HG03045 (cell line): ENCODE data around the gene ANAPC5.
"Not testable (repeated sequence)": the region's sequence is repeated elsewhere in the genome, so short reads cannot be mapped to it uniquely, and the experiment has no call there.

ENCODE experiments used
- ATAC-seq: cut with Tn5 transposase; IDR thresholded peaks from one replicate; pipeline ENCODE4 v1.9.1; 2021; ENCODE audit warnings: mild to moderate bottlenecking, moderate library complexity; ENCODE audit not compliant: unreplicated experiment

ANAPC5 gene

DNA sequence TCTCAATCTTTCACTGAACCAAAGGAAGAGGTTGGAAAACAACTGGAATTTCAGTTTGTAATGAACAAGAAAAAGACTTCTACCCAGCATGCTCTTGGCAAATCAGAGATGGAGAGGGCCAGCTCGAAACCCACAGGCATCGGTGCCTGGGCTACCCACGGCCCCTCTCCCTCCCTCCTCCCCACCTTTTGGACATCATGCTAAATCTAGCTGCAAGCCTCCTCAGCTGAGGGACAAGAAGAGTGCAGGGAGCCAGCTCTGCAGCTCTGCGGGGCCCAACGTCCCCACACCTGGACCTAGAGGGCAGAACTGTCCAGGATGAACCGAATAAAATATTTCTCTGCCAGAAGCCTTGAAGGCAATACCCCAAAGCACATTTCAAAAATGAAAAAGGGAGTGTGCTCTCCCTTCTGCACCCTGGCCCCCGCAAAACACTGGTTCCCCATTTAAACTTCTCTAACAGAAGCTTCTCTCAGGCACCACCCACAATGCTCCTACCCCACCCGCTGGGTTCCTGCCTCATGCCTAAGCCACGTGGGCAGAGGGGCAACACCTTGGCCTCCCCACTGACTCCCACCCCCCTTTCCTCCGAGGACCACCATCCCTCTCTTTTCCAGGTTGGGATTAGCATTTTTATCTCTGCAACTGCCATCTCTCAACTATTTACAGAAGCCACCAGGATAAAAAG, 63.9 kb downstream of the ANAPC5 start:
- ATAC-seq = no peak

DNA sequence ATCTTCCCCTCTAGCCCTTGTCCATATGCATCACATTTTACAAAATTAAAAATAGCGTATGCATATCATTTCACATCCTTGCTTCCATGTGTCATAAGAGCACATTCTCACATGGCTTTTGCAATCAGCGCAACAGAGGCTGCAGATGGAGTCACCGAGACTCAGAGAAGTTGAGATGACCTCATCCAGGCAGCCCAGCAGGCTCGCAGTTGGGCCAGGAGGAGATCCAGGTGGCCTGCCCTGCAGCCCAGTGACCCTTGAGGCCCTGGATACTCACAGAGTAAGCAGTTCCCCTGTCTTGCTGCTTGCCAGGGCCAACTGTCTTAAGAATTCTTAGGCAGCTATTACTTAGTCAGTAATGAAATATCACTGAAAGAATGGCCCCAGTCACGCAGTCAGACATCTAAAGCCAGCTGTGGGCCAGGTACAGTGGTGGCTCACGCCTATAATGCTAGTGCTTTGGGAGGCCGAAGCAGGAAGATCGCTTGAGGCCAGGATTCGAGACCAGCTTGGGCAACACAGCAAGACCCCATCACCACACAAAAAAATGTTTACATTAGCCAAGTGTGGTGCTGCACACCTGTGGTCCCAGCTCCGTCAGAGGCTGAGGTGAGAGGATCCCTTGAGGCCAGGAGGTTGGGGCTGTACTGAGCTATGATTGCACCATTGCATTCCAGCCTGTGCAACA, 64.8 kb downstream of the ANAPC5 start:
- ATAC-seq = no peak

DNA sequence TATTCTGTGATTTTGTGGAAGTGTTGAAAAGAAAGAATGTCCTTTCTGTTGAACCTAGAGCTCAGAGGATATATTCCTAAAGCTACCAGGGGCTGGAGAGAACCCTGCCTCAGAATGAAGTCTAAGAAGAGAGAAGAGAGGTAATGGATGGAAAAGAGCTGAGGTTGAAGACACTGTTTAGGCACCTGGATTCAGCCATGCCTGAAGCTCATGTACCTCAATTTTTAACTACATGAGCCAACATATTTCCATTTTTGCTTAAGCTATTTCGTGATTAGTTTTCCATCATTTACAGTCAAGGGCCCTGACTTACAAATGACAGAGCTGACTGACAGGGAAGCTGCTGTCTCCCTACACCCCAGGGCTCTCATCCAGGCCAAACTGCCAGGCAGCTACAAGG, 66.4 kb downstream of the ANAPC5 start:
- ATAC-seq = no peak

DNA sequence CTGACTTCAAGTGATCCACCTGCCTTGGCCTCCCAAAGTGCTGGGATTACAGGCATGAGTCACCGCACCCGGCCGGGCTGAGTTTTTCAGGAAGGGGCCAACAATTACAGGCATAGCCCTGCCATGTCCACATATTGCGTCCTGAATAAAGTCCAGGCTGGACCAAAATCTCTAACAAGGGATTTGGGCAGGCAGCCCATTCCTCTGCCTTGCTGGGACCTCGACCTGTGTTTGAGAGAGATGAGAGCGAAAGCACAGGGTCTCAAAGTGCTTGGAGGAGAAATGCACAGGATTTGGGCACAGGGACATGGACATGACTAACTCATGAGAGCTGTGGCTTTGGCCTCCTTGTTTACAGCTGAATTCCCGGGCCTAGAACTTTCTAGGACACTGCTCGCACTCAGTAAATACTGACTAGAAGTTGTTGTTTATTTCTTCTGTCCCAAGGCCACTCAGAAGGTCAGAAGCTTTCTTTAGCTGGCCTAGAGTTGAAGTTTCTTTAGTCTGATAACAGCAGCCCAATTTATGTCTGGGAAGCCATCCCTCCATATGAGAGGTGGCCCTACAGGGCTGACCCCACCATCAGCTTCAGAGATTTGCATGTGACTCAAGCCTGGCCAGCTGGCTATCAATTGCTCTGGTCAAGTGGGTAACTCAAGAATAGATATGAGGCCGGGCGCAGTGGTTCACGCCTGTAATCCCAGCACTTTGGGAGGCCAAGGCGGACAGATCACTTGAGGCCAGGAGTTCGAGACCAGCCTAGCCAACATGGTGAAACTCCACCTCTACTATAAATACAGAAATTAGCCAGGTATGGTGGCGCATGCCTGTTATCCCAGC, 67.4 kb downstream of the ANAPC5 start:
- ATAC-seq = no peak

DNA sequence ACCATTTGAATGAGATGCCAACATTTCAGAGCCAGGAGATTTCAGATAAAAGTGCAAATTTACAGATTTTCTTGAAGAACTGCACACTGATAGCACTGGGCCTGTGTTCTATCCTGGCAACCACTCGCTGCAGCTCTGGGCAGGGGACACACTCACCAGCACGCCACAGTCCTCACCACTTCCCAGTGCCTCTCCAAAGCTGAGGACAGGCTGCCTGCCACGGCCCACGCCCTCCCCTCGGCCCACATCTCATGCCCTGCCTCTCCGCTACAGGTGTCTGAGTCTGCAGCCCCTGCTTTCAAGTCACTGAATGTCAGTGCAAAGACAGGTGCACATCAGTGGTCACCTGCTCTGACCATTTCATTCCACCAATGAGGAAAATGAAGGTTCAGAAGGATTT, 68.4 kb downstream of the ANAPC5 start:
- ATAC-seq = no peak

DNA sequence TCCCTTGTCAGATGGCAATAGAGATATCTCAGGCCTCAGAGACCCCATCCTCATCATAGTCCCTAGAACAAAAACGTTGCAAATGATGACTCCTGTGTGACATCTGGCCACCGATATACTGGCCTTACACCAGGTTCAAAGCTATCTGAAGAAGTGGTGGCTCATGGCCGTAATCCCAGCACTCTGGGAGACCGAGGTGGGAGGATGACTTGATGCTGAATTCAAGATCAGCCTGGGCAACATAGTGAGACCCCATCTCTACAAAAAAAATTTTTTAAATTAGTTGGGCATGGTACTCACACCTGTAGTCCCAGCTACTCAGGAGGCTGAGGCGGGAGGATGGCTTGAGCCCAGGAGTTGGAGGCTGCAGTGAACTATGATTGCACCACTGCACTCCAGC, 68.8 kb downstream of the ANAPC5 start:
- ATAC-seq = no peak

DNA sequence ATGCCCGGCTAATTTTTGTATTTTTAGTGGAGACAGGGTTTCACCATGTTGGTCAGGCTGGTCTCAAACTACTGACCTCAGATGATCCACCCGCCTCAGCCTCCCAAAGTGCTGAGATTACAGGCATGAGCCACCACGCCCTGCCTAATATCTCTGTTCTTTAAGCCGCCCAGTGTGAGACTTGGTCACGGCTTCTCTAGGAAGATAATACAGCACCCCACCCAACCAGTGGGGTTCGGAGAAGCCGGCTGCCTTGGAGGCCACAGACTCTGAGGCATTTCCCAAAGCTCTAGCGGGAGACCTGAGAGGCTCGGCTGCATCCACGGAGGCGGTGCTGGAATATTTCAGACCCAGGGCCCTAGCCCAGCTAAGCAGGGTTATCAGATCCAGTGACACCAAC, 69.3 kb downstream of the ANAPC5 start:
- ATAC-seq = not testable (repeated sequence)

DNA sequence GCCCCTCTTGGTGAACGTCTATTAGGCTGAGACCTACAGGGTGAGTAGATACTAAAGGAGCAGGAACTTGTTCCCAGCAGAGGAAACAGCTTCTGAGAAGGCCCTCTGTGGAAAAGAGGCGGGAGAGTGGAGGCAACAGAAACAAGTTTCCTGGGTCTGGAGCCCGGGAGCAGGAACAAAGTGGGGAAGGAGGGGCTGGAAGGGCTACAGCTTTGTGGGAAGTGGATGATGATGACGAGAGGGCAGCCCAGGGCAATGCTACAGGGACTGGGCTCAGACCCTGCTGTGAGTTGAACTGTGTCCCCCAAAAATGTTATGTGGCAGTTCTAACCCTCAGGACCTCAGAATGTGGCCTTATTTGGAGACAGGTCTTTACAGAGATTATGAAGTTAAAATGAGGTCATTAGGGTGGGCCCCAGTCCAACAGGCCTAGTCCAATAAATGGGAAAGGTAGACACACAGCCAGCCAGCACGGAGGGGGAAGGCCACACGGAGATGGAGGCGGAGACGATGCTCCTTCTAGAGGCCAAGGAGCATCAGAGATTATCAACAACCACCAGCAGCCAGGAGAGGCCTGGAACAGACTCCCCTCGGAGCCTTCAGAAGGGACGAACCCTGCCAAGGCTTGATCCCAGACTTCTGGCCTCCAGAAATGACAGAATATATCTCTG, 70.0 kb downstream of the ANAPC5 start:
- no peak for ATAC-seq

DNA sequence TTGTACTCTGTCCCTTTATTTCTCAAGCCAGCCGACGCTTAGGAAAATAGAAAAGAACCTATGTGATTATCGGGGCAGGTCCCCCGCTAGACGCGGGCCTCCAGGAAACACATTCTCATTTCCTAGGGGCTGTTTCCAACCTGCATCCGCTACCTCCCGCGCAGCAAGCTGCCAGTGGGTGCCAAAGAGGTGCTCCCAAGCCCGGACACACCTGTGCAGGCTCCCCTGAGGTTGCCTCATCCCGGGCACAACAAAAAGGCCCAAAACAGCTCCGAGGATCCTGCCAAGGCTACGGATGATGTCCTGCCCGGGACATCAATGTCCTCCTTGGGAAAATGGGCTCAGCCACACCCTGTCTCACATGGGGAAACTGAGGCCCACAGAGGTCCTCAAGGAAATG, 71.1 kb downstream of the ANAPC5 start:
- ATAC-seq = not testable (repeated sequence)

DNA sequence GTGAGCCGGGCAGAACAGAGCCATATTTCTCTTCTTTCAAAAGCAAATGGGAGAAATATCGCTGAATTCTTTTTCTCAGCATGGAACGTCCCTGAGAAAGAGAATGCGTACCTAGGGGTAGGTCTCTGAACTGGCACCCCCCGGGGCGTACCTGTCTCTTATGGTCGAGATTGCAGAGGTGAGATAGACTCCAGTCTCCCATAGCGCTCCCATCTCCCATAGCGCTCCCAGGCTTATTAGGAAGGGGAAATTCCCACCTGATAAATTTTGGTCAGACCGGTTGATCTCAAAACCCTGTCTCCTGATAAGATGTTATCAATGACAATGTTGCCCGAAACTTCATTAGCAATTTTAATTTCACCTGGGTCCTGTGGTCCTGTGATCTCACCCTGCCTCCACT, 71.7 kb downstream of the ANAPC5 start:
- ATAC-seq = not testable (repeated sequence)

DNA sequence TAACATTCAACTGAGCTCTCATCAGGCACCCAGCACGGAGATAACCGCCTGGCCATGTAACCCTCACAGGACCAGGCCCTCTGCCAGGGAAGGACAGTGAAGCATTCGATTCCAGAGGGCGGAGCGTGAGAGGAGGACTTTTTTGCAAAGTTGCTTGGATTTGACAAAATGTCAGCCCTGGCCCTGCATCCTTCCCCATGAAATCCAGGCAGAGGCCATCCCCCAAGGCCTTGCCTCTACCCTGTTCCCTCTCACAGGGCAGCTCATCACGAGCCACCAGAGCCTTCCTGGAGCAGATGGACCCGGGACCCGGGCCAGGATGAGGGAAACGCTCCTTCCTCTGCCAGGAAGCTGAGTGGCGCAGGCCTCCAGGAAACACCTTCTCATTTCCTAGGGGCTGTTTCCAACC, 72.7 kb downstream of the ANAPC5 start:
- ATAC-seq = no peak

DNA sequence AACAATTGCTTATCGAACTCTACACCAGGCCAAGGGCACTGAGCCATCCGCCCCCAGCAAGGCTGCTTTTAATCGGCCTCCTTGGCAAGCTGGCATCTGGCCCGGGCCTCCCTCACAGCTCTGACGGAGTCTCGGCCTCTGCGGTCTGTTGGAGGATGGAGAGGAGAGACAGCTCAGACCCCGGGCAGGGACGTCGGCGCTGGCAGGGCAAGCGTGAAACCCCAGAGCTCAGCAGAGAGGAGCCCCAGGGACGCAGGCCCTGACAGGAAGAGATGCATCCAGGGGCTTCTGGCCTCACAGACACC, 73.2 kb downstream of the ANAPC5 start:
- ATAC-seq = no peak

DNA sequence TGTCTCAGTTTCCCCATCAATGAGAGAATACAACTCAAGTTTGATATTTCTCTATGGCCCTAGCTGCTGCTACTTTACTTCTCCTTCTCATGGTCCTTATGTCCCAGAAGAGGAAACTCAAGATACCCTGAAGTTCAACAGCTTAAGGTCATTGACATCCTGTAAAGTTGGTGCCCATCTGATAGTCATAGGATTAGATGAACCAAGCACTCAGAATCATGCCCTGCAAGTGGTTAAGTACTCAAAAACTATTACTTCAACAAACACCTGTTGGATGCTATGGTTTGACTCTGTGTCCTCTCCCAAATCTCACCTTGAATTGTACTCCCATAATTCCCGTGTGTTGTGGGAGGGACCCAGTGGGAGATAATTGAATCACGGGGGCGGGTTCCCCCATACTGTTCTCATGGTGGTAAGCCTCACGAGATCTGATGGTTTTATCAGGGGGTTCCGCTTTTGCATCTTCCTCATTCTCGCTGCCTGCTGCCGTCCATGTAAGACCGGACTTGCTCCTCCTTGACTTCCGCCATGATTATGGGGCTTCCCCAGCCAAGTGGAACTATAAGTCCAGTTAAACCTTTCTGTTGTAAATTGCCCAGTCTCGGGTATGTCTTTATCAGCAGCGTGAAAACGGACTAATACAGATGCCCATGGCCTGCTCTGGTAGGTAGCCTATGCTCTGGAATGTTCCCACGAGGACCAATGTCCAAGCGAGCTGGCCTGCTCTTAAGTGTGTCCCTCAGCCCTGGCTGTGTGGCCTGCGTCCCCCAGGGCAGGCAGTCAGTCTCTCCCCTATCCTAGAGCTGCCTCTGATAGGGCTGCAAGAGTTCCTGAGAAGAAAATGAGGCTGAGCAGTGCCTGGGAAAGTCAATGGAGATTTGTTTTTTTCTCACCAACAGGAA, 73.8 kb downstream of the ANAPC5 start:
- ATAC-seq = no peak

DNA sequence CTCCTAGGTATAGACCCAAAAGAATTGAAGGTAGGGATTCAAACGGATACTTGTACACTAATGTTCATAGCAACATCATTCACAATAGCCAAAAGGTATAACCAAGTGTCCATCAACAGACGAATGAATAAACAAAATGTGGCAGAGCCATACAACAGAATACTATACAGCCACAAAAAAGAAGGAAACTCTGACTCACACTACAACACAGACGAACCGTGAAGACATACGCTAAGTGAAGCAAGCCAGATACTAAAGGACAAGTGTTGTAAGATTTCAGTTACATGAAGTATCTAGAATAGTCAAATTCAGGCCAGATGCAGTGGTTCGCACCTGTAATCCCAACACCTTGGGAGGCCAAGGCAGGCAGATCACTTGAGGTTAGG, 74.8 kb downstream of the ANAPC5 start:
- no peak for ATAC-seq

DNA sequence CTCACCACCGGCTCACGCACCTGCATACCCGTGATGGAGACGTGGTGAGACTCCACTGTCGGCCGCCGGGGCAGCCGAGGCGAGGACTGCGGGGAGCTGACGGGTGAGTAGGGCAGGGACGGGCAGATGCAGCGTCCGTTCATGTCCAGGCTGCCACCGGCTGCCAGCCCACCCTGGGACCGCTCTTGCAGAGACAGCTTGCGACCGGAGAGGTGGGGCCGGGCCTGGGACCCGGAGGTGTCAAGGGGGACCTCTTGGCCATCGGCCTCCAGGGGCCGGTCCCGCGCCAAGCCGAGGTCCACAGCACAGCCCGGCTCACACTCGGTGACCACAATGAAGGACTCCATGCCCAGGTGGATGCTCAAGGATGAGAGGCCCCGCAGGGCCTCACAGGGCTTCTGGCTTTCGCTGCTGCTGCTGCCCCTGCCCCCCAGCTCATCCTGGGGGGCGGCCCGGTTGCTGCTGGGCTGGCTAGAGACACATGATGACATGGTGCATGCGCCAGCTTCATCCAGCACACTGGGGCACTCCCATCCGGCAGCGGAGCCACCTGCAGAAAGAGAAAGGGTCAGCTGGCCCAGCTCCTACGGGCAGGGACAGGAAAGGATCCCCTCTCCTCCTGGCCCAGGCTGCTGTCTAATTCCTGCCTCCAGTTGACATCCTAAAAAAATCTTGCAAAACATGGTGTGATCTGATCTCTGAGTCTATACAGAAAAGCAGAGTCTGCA, 78.0 kb downstream of the ANAPC5 start:
- ATAC-seq = no peak

DNA sequence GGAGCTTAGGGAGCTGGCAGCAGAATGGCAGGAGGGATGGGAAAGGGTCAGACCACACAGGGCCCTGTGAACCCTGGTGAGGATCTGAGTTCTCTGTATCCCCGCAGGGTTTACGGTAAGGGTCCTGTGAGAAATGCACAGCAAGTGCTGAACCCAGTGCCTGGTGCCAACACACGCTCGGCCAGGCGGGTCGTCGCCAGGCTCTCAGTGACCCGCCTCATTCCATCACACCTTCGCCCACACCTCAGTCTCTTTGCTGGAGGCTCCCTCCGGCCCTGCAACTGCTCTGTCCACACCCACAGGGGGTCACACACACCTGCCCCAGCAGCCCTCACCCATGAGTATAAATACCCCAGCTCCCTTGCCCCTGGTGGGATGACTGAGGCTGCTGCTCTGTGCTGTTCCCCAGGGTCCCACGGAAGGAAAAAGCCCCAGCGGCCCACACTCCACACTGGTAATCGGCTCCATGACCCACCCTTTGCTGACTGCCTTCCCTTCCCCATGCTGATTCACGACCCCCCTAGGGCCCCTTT, 78.8 kb downstream of the ANAPC5 start:
- ATAC-seq = no peak

DNA sequence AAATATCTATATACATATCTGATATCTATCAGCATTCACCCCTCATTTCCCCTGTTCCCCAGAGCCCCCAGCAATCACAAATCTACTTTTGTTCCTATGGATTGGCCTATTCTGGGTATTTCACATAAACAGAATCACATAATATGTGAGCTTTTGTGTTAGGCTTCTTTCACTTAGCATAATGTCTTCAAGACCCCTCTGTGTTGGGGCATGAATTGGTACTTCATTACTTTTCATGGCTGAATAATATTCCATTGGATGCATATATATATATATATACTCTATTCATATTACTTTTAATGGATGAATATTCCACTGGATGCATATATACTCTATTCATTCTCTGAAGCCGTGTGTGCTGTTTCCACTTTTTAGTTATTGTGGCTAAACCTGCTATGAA, 84.4 kb downstream of the ANAPC5 start:
- no peak for ATAC-seq

DNA sequence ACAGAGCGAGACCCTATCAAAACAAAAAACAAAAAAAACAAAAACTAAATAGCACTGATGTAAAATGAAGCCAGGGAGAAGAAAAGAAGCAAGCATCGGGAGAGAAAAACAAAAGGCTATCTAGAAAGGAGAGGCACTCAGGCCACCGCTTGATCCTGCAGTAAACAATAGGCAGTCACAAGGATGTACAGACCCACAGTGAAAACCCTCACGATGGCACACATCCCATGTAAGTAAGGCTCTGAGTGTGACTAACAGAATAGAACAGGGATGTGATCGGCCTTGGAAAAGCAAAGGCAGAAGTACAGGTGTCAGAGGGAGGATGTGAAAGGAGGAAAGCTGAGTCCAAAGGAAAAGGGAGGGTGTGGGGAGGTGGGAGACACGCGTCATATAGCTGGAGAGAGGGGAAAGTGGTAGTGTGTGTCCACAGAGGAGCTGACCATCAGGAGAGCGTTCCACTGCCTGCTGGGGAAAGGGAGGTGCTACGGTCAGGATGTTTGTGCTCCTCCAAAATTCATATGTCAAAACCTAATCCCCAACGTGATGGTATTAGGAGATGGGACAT, 87.2 kb downstream of the ANAPC5 start:
- no peak for ATAC-seq

DNA sequence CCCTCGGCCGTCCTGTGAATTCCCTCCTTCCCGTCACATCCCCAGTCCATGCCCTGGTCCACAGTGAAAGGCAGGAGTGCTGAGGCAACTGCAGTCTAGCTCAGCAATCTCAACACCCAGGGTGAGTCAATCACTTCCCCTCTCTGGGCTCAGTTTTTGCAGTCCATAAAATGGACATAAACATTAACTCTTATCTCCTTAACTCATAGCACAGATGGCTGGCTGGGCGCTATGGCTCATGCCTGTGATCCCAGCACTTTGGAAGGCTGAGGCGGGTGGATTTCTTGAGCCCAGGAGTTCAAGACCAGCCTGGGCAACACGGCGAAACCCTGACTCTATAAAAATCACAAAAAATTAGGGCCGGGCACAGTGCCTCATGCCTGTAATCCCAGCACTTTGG, 88.1 kb downstream of the ANAPC5 start:
- no peak for ATAC-seq
